Vagina (tissue), 2 donors: ENCODE data around the gene FABP6.

ENCODE experiments used
- CTCF ChIP-seq, 3 experiments: fragments of 450-650 bp in 2 of 3; fragments of 200-600 bp in 1 of 3; sonication (generic) in 1 of 3; IDR thresholded peaks; one replicate each; pipeline ENCODE4 v1.5.1; 2017 to 2019; ENCODE audit warnings: antibody characterized with exemption in 3 of 3, mild to moderate bottlenecking in 2 of 3, moderate library complexity in 2 of 3
- POLR2A ChIP-seq, 2 donors: fragments of 450-650 bp; IDR thresholded peaks; one replicate each; pipeline ENCODE4 v1.6.1; 2017; ENCODE audit warnings: antibody characterized with exemption in 2 of 2, mild to moderate bottlenecking in 2 of 2, moderate library complexity in 2 of 2
- POLR2AphosphoS5 ChIP-seq, 2 donors: sonication (generic); formaldehyde crosslinking; IDR thresholded peaks; one replicate each; pipeline ENCODE4 v1.9.0; 2017; ENCODE audit warnings: antibody characterized with exemption in 2 of 2, mild to moderate bottlenecking in 2 of 2, low read depth in 1 of 2; ENCODE audit not compliant: insufficient read depth in 1 of 2

GRCh38 chr5:160272889-160273288 lies 43.6 kb downstream of the FABP6 start:
- TF ChIP-seq CTCF (IDR thresholded peaks at IDR 0.05) = no peak
- no peak for TF ChIP-seq POLR2A (IDR thresholded peaks at IDR 0.05)
- no peak for TF ChIP-seq POLR2AphosphoS5 (IDR thresholded peaks at IDR 0.05; ENCODE audit: insufficient read depth in 1 of 2, low read depth in 1 of 2)
